ENCODE results near the gene FRMD3.

DNA sequence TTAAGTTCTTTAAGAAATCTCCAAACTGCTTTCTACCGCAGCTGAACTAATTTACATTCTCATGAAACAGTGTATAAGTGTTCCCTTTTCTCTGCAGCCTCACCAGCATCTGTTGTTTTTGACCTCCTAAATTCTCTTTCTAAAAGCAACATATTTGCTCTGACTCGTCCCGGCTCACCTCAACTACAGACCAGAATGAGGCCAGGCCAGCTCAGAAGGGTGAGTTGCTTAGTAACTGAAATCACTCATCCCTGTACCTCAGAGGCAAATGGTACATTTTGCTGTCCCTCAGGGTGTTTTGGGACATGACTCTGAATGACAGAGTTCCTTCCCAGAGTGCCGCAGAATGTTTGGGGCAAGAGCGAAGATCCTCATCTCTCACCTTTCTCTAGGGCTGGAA lies 127.5 kb downstream of the FRMD3 start:
- TF ChIP-seq, protein P1, sequence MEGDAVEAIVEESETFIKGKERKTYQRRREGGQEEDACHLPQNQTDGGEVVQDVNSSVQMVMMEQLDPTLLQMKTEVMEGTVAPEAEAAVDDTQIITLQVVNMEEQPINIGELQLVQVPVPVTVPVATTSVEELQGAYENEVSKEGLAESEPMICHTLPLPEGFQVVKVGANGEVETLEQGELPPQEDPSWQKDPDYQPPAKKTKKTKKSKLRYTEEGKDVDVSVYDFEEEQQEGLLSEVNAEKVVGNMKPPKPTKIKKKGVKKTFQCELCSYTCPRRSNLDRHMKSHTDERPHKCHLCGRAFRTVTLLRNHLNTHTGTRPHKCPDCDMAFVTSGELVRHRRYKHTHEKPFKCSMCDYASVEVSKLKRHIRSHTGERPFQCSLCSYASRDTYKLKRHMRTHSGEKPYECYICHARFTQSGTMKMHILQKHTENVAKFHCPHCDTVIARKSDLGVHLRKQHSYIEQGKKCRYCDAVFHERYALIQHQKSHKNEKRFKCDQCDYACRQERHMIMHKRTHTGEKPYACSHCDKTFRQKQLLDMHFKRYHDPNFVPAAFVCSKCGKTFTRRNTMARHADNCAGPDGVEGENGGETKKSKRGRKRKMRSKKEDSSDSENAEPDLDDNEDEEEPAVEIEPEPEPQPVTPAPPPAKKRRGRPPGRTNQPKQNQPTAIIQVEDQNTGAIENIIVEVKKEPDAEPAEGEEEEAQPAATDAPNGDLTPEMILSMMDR (IDR thresholded peaks at IDR 0.05): no peak
- TF ChIP-seq EP300 (IDR thresholded peaks at IDR 0.05): no peak
- no peak for TF ChIP-seq POLR2A (IDR thresholded peaks at IDR 0.05)
- no peak for TF ChIP-seq POLR2AphosphoS5 (IDR thresholded peaks at IDR 0.05)
